Measurements from ENCODE around the gene IRF7. TPM values are rescaled to one million over a fixed set of nuclear protein-coding genes. Genes with fewer than 3 reads are reported as not detected.
A peak's percentile ranks its signal among the peaks of the same experiment; 100 is the strongest.

Gene IRF7
- total and polyA plus RNA-seq, 10 donors = 52.3 to 99.1 (median 83.4) TPM

DNA sequence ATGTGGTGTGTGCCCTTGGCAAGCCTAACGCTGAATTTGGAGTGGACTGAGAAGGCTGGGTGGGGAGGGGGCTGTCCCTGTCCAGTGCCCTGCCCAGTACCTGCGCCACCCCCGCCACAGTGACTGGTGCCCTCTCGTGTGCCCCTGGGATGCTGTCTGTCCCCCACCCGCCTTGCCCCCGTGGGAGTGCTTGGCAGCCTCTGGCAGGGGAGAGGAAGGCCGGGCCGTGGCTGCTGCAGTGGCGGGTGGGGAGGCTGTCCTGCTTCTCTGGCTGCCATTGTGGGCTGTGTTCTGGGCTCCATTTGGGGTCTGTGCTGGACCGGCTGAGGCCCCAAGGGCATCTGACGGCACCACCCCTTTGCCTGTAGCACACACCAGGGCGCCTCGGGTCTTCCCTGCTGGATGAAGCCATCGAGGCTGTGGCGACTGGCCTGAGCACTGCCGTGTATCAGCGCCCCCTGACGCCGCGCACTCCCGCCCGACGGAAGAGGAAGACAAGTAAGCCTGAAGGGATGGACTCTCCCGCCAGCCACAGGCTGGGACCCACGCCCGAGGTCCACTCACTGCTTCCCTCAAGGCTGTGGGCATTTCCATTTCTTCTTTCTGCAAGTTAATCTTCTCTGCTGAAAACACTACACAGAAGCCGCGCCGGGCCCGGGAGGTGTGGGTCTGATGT, 17.6 kb downstream of the IRF7 start:
- 92 to 94% (median 94%) methylated on average over 24 to 30 of the region's 30 CpGs for WGBS, 5 donors
- Histone ChIP-seq H3K9me3 (no peaks in the 10 kb centered on the region), H3K27ac (no peak overlapping the region), H3K27me3 (replicated peaks in 1 of 7) (no peaks in the 10 kb centered on the region), H3K4me1 (no peaks in the 10 kb centered on the region), H3K4me3 (no peak overlapping the region), H3K36me3 (peaks cover 0 to 100% (median 96%) of the 10 kb centered on the region in 6 donors)
- no peak for TF ChIP-seq POLR2A (IDR thresholded peaks at IDR 0.05)
- TF ChIP-seq, protein P1, sequence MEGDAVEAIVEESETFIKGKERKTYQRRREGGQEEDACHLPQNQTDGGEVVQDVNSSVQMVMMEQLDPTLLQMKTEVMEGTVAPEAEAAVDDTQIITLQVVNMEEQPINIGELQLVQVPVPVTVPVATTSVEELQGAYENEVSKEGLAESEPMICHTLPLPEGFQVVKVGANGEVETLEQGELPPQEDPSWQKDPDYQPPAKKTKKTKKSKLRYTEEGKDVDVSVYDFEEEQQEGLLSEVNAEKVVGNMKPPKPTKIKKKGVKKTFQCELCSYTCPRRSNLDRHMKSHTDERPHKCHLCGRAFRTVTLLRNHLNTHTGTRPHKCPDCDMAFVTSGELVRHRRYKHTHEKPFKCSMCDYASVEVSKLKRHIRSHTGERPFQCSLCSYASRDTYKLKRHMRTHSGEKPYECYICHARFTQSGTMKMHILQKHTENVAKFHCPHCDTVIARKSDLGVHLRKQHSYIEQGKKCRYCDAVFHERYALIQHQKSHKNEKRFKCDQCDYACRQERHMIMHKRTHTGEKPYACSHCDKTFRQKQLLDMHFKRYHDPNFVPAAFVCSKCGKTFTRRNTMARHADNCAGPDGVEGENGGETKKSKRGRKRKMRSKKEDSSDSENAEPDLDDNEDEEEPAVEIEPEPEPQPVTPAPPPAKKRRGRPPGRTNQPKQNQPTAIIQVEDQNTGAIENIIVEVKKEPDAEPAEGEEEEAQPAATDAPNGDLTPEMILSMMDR (IDR thresholded peaks at IDR 0.05 in 8 of 11, conservative IDR thresholded peaks at IDR 0.05 in 3 of 11) = no peak
- TF ChIP-seq POLR2AphosphoS5 (IDR thresholded peaks at IDR 0.05) = peak in 1 of 3 donors; percentile 42
- no peak for DNase-seq
- intact Hi-C loops (cut with DNase I; ENCODE audit: low total_unique reads) = no loop called here

DNA sequence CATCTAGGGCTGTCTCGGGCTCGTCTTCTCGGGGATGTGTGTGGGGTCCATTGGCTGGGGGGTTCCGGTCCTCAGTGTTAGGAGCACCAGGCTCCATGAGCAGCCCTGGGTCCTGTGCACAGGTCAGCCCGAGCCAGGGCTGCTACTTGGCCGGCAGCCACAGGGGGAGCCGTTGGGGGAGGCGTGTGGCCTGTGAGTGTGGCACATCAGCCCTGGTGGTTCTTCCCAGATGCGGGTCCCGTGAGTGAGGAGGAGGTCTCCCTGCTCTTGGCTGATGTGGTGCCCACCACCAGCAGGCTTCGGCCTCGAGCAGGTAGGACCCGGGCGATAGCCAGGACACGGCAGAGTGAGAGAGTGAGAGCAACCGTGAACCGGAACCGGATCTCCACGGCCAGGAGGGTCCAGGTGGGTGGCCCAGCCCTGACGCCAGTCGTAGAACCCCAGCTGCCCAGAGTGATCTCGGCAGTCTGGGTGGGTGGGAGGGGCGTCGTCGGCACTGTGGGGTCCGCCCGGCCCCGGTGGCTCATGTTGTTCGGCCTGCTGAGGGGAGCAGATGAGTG, 18.5 kb downstream of the IRF7 start:
- H3K27ac ChIP-seq = no peak overlapping the region
- intact Hi-C loops (cut with DNase I; ENCODE audit: low total_unique reads) = no loop called here
- no peaks in the 10 kb centered on the region for H3K27me3 ChIP-seq (replicated peaks in 1 of 7)
- DNase-seq = no peak
- TF ChIP-seq POLR2A (IDR thresholded peaks at IDR 0.05) (no peak), POLR2AphosphoS5 (IDR thresholded peaks at IDR 0.05) (no peak)
- TF ChIP-seq, protein P1 (IDR thresholded peaks at IDR 0.05 in 8 of 11, conservative IDR thresholded peaks at IDR 0.05 in 3 of 11) = no peak
- no peaks in the 10 kb centered on the region for H3K9me3 ChIP-seq
- no peaks in the 10 kb centered on the region for H3K4me1 ChIP-seq
- WGBS, 5 donors = 94 to 100% (median 95%) methylated on average over 6 to 29 of the region's 29 CpGs
- H3K36me3 ChIP-seq = peaks cover 6 to 100% (median 96%) of the 10 kb centered on the region in 6 donors
- H3K4me3 ChIP-seq = no peak overlapping the region

DNA sequence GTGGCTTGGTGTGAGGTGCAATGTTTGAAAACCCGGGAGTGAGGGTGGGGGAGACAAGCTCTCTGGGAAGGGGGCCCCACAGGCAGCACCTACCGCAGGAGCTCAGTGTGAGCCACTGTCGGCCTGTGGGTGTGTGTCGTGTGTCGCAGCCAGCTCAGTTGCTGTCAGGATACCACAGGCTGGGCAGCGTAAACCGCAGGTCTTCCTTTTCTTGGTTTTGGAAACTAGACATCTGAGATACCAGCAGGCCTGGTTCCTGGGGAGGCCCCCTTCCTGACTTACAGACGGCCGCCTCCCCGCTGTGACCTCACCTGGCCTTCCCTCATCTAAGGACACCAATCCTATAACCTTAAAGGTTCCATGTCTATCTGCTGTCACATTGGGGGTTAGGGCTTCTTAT, 19.4 kb downstream of the IRF7 start:
- no peak overlapping the region for H3K4me3 ChIP-seq
- no peak overlapping the region for H3K27ac ChIP-seq
- TF ChIP-seq POLR2AphosphoS5 (IDR thresholded peaks at IDR 0.05) = no peak
- no peak for TF ChIP-seq POLR2A (IDR thresholded peaks at IDR 0.05)
- TF ChIP-seq, protein P1 (IDR thresholded peaks at IDR 0.05 in 8 of 11, conservative IDR thresholded peaks at IDR 0.05 in 3 of 11) = no peak
- H3K36me3 ChIP-seq = peaks cover 6 to 100% (median 95%) of the 10 kb centered on the region in 6 donors
- no peaks in the 10 kb centered on the region for H3K9me3 ChIP-seq
- intact Hi-C loops (cut with DNase I; ENCODE audit: low total_unique reads) = no loop called here
- WGBS, 5 donors = 67 to 82% (median 77%) methylated on average over 9 to 10 of the region's 10 CpGs
- no peaks in the 10 kb centered on the region for H3K4me1 ChIP-seq
- H3K27me3 ChIP-seq (replicated peaks in 1 of 7) = no peaks in the 10 kb centered on the region
- no peak for DNase-seq

DNA sequence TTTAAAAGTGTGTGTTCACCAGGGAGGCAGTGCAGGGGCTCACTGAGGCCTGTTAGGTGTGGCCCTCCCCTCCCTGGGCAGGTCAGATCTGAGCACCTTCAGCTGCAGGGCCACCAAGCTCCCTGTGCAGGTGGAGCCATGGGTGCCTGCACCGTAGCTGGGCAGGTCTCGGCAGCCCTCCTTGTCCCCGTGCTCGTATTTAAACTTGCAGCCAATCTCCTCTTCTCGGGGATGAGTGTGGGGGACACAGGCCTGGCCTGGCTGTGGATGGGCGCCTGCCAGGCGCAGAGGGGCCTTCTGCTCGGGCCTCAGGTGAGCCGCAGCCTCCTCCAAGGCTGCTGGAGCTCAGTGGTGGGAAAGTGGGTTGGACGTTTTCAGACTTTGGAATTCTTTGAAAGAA, 20.4 kb downstream of the IRF7 start:
- no peak overlapping the region for H3K4me3 ChIP-seq
- no peaks in the 10 kb centered on the region for H3K9me3 ChIP-seq
- whole genome bisulfite sequencing, 5 donors = 92 to 100% (median 96%) methylated on average over 3 to 10 of the region's 10 CpGs
- peaks cover 6 to 100% (median 95%) of the 10 kb centered on the region in 6 donors for H3K36me3 ChIP-seq
- H3K27ac ChIP-seq = no peak overlapping the region
- H3K27me3 ChIP-seq (replicated peaks in 1 of 7) = no peaks in the 10 kb centered on the region
- no peaks in the 10 kb centered on the region for H3K4me1 ChIP-seq
- intact Hi-C loops (cut with DNase I; ENCODE audit: low total_unique reads) = no loop called here
- no peak for DNase-seq
- TF ChIP-seq, protein P1 (IDR thresholded peaks at IDR 0.05 in 8 of 11, conservative IDR thresholded peaks at IDR 0.05 in 3 of 11) = no peak
- peak in 1 of 3 donors; percentile 38 for TF ChIP-seq POLR2AphosphoS5 (IDR thresholded peaks at IDR 0.05)
- no peak for TF ChIP-seq POLR2A (IDR thresholded peaks at IDR 0.05)

Data from spleen (tissue), 11 donors.